Activated CD8-positive, alpha-beta memory T cell treated with anti-CD3 and anti-CD28 coated beads for 36 hours (primary cell): ENCODE measurements around the gene AMPD1. TPM values are rescaled to one million over a fixed set of nuclear protein-coding genes. Genes with fewer than 3 reads are reported as not detected.

Experiments
- CTCF ChIA-PET: fragments of 350-600 bp; sonication (Branson Sonifier 250); formaldehyde crosslinking; loops from one replicate; lab custom pipeline; 2021; ENCODE audit warnings: antibody characterized with exemption; lab: Charles Lee
- POLR2A ChIA-PET: fragments of 350-600 bp; sonication (Branson Sonifier 250); formaldehyde crosslinking; loops from one replicate; lab custom pipeline; 2021; ENCODE audit warnings: antibody characterized with exemption; lab: Charles Lee
- total RNA-seq, 2 experiments: library from RNA; stranded (reverse); gene quantifications; one replicate each; pipeline ENCODE4 v1.2.3, GENCODE V29; 2021

AMPD1 gene
- total RNA-seq = not detected

DNA sequence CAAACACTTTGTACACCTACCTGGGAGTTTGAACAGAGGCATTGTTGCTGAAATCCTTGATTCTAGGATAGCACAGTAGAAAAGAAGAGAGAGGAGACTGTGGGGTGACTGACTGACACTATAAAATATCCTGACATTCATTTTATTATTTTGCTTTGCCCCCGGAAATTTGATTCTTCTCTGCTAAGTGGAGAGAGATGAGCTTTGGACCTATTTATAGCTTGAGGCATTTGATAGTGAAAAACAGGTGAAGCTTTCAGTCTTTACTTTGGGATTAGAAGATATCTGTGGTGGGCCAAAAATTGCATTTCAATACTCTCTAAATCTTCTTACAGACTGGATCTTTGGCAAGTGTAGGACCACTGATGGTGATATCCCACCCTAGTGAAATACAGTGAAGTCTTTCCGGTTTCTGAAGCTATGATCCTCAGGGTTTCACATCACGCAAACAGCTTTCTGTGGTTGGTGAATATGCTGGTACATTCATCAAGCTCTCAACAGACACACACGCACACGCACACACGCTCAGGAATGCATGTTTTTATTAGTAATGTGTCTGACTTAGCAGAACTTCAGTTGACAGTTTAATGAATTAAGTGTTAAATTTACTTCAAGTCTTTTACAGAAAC is at the start of gene AMPD1:
Gene AMPD1, minus strand, starts transcription at position 117 of the 629 bp plus-strand sequence. Its CDS starts 75 bp downstream, at position 42.
- CTCF ChIA-PET = no interaction called here
- POLR2A ChIA-PET = no interaction called here

DNA sequence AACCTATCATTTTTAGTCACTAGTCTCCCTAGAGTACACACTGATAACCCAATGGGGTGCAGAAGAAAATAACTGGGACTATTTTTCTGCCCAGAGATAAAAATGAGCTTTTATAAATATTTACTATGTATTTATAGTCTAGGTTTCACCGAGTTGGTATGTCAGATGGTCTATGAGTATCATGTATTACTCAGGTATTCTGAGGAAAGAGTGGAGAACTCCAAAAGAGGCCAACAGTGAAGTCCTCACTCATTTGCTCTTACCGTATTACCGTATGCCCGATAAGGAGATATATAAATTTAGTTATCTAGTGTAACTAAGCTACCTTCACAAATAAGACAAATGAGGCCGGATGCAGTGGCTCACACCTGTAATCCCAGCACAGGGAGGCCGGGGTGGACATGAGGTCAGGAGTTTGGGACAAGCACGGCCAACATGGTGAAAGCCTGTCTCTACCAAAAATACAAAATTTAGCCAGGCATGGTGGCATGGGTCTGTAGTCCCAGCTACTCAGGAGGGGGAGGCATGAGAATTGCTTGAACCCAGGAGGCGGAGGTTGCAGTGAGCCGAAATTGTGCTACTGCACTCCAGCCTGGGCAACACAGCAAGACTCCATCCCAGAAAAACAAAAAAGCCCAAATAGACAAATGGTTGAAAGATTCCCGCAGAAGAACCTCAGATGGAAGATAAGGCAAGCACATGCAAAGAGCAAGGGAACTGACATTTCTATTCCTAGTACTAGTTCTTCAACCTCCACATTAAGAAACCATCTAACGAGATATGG is 46.8 kb upstream of the AMPD1 start:
- POLR2A ChIA-PET = no interaction called here

DNA sequence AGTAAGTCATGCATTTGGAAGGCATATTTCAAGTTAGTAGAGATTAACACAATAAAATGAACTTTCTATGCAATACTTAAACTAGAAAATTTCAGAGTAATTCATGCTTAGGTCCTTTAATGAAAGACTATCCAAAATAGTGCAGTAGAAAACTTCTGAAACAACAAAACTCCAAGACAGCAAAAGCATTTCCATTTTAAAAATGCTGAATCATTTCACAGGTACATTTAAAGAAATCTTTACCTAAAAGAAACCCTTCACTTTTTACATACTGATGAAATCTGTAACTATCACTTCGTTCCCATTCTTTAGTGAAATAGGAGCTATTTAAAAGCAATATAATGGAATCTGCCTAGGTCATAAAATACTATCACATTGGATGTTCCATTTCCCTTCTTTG is 45.0 kb upstream of the AMPD1 start:
- CTCF ChIA-PET = no interaction called here
- POLR2A ChIA-PET = no interaction called here

More for the DNA sequence above, 46.8 kb upstream of the AMPD1 start:
- CTCF ChIA-PET = no interaction called here

DNA sequence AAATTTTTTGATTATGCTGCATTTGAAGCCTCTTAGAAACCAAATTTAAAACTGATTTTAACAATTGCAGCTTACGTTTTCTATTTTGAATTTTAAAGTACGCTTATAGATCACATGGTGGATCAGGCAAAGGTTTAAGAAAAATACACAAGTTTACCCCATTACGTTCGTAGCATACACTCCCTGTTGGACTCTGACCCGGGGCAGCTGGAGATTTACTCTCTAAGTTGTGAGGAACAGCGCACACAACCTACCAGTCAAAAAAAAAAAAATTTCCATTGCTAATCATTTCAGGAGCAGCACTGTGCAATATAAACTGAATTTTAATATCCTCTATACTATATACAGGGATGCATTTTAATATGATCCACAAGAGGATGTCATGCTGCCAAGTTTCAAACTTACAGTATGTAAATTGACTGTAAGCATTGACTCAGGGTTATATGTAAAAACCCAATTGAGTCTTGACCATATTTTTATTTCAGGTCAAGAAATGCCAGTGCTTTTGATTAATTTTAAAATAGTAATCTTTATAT is 42.0 kb upstream of the AMPD1 start:
- CTCF ChIA-PET = no interaction called here

DNA sequence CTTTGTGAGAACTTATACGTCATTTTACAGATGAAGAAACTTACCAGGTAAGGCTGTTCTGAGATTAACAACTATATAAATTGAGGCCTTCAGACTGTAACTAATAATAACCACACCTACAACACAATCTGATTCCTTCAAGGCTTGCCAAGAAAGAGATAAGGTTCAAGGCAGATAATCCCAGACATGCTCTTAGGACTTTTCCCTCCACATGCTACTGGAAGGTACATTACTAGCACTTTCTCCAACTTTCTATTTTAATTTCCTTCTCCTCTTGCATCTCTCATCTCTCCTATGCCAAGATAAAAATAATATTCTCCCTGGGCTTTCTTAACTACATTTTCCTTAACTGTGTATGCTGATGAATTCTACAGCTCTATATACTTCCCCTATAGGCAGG is 40.1 kb upstream of the AMPD1 start:
- CTCF ChIA-PET = no interaction called here
- POLR2A ChIA-PET = no interaction called here

More for the DNA sequence above, 42.0 kb upstream of the AMPD1 start:
- POLR2A ChIA-PET = no interaction called here

DNA sequence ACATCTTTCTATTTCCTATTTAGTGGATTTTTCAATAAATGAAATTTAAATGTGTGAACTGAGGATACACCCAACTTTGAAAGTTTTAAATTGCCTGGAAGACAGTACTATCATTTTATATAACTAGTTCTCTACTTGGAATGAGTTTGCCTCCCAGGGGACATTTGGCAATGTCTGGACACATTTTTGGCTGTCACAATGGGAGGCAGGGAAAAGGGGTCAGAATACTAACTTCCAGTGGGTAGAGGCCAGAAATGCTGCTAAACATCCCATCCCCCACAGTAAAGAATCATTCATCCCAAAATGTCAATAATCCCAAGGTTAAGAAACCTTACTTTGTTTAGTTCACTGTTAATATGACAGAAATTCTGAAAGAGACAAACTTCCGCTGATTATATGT is 34.4 kb upstream of the AMPD1 start:
- ChIA-PET CTCF (no interaction called here), POLR2A (no interaction called here)

DNA sequence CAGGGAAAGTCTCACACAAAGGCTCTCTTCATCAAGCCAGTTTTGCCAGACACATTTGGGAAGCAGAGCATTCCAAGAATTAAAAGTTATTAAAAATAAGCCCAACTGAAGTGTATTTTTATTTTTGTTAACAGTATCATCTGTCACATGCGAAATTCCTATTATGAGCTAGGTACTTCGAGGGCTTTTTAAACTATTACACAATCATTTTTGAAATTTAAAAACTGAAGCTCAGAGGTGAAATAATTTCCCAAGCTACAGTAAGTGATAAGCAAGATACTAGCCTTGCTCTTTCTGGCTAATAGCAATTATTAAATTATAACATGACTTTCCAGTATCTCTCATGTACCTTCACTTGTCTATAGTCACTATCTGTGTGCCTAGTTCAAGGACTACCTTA is 33.2 kb upstream of the AMPD1 start:
- ChIA-PET POLR2A (no interaction called here), CTCF (no interaction called here)

DNA sequence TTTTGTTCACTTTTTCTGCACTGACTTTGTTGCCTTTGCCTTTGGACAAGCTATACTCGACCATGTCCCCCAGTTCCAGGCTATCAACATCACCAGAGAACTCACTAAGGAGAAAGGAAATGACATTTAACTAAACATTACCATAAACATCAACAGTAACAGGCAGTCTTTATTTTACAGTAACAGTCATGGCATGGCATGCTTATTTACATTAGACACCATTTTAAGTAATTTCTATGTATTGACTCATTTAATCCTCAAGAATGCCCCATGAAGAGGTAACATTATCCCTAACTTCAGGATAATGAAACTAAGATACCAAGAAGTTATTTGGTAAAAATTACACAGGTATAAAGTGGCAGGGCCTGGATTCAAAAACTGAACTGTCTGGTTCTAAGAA is 29.9 kb upstream of the AMPD1 start:
- CTCF ChIA-PET = no interaction called here
- POLR2A ChIA-PET = no interaction called here

DNA sequence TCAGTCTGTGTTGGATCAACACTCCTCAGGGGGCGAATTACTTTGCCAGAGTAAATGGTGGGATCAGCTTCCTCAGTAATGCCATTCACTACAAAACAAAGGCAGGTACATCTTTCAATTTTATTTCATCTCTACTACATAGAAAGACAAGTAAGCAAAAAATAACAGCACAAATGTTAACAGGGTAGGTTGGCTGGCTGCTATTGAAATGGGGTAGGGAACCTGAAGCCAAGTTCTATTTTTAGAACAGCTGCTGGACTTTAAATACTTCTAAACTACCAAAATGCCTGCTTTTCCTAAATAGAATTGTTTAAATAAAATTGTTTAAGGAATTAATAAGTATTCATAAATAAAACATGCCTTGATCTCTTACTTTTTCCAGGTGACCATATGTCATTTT is 28.6 kb upstream of the AMPD1 start:
- CTCF ChIA-PET = no interaction called here
- POLR2A ChIA-PET = interaction anchor here (1.0 kb wide), 1 partner anchor 57 kb away, joined by 3 read pairs; the partner anchor contains the start of gene SIKE1

DNA sequence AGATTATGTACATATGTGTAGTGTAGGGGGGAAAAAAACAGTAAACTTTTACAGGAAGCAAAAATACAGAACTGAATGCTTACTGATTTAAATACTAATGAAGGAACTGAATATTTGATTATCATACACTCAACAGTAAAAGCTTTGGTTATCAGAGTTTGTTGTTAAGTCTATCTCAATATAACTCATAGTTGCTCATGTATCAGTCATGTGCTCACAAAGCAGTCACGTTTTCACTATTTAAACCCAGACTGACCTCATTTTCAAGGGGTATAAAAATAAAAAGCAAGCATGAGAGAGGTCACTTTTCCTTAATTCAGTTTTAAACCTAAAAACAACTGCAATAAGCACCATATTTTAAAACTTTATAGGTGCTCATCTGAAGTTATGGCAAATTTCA is 28.1 kb upstream of the AMPD1 start:
- POLR2A ChIA-PET = interaction anchor here (1.0 kb wide), 1 partner anchor 57 kb away, joined by 3 read pairs; the partner anchor contains the start of gene SIKE1

DNA sequence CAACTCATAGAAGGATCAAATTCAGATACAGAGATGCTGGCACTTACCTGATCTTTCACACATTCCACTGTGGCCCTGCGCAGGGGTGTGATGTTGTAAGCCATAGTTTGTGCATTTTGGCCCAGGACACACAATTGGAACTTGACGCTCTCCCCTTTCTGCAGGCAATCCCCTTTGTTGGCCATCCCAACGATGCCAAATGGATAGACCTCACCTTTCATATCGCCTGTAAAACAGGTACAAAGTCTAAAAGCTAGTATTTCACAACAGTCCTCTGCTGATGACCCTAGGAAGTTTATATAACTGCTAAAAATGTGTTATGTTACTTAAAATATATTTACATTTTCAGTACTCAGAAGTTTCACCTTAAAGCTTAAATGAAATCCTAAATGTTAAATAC is 25.1 kb upstream of the AMPD1 start:
- CTCF ChIA-PET = no interaction called here
- POLR2A ChIA-PET = no interaction called here

More for the DNA sequence above, 28.1 kb upstream of the AMPD1 start:
- CTCF ChIA-PET = no interaction called here

DNA sequence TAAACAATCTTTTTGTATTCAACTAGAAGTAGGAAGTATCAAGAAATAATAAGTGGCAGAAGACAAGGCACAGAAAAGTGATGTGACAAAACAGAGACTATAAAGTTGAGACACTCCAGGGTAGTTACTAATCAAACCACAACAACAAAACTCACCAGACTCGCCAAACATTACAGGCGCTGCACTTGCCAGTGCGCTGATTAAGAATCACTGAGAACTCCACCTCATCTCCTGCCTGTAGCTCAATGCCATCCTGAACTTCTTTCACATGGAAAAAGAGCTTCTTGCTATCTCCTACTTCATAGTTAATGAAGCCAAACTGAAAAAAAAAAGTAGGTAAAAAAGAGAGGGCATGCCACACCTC is 24.1 kb upstream of the AMPD1 start:
- POLR2A ChIA-PET = no interaction called here
- CTCF ChIA-PET = no interaction called here

DNA sequence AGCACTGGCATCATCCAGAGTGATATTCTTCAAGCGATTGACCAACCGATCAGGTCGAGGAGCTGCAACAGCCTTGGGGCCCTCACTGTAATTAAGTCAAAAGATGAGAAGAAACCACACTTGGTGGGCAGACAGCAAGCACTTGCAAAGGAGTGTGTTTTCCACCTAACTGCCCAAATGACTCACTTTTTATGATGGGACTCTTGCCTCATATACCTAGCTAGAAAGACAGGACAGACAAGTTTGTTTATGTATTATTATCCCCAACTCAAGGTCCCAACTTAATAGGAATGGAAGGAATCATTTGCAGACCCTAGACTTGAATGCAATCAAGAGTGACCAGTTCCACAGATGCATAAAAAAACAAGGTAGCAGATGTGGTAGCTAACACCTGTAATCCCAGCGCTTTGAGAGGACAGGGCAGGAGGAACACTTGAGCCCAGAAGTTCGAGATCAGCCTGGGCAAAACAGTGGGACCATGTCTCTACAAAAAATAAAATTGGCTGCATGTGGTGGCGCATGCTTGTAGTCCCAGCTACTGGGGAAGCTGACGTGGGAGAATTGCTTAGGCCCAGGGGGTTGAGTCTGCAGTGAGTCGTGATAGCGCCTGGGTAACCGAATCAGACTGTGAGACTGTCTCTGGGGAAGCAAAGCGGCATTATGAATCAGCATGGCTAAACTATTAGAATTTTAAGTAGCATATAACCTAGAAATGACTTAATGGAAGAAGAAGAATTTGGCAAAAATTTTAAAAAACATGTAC is 23.5 kb upstream of the AMPD1 start:
- CTCF ChIA-PET = no interaction called here
- POLR2A ChIA-PET = no interaction called here

DNA sequence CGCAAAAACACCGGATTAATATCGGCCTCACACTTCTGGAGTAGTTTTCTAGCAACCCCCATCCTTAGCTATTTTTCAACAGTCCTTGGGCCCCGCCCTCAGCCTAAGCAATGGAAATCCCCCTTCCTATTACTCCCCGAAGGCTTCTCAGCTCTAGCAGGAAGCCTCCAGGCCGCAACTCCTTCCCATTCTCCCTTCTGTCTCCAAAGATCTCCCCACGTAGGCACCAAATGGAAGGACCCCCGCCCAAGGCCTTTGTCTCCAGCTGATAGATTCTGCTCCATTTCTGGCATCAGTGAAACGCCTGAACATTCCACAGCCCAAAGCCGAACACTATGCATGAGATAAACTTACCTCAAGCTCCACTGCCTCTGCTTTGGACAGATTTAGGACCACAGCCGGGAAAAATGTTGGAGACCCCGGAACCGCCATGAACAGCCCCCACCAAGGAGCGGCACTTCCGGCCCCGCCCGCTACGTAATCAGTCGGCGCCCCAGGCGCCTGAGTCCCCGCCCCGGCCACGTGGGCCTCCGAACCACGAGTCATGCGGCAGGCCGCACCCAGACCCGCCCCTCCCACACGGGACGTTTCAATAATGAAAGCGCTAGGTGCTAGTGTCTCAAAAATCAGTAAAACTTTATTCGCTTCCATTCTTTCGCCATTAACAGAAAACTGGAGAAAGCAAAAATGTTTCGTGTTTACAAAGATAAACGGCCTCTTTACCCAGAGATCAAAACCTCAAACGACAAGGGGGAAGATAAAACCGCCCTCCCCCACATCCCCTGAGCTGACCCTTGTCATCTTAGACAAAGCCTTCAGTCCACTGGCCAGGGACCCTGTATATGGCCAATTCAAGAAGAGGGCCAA is 21.2 kb upstream of the AMPD1 start, which contains the start of gene NRAS:
Gene NRAS, minus strand, starts transcription at position 468 of the 867 bp plus-strand sequence. CDS start 611 bp downstream, outside the sequence.
- CTCF ChIA-PET = no interaction called here
- POLR2A ChIA-PET = interaction anchor here (0.7 to 1.3 kb wide), 4 partner anchors 10 to 205 kb away, joined by 3 to 7 read pairs (median 3); partner anchors contain the start of genes SIKE1 and TRIM33

DNA sequence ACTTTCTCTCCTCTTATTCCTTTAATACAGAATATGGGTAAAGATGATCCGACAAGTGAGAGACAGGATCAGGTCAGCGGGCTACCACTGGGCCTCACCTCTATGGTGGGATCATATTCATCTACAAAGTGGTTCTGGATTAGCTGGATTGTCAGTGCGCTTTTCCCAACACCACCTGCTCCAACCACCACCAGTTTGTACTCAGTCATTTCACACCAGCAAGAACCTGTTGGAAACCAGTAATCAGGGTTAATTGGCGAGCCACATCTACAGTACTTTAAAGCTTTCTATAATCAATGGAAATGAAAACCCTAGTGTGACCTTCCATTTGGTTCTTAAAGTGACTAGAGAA is 20.6 kb upstream of the AMPD1 start:
- ChIA-PET POLR2A (interaction anchor here (0.7 to 1.3 kb wide), 3 partner anchors 9 to 204 kb away, joined by 3 to 7 read pairs (median 3); partner anchors contain the start of genes SIKE1 and TRIM33), CTCF (no interaction called here)

DNA sequence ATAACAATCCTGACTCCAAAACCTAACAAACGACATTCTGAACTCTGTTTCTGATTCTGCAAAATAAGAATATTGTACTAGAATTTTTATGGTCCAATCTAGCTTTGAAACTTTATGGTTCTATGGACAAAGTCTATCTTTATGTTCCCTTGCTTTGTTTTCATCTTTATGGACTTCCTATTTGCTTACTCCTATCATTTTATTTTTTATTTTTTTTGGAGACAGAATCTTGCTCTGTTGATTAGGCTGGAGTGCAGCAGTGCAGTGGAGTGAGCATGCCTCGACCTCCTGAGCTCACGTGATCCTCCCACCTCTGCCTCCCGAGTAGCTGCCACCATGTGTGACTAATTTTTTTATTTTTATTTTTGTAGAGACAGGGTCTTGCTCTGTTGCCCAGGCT is 17.6 kb upstream of the AMPD1 start:
- ChIA-PET POLR2A (no interaction called here), CTCF (no interaction called here)

DNA sequence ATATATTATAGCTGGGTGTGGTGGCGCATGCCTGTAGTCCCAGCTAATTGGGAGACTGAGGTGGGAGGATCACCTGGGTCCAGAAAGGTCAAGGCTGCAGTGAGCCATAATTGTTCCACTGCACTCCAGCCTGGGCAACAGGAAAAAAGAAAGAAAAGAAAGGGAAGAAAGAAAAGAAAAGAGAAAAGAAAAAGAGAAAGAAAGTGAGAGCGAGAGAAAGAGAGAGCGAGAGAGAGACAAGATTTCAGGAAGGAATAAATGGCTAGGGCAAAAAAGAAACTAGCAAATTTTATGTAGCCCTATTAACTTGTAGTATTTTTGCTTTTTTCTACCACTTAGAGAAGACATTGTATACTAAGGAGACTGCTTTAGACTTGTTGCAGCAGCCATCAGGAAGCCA is 15.0 kb upstream of the AMPD1 start:
- CTCF ChIA-PET = no interaction called here

DNA sequence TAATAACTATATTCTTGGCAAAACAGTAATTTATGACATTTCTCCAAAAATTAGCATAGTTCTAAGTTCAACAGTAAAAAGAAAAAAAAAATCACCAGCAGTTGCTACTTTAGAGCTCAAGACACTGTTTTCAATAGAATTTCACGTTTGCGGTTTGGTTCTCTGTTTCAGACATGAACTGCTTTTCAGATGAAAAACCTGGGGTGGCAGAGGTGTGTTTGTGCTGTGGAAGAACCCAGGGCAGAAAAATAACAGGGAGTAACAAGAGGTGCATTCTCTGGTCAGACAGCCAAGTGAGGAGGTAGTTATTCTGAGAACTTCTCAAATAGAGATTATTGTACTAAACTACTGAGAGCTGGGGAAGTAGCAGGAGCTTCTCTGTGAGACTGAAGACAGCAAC is 12.3 kb upstream of the AMPD1 start:
- ChIA-PET CTCF (interaction anchor here (0.6 kb wide), 1 partner anchor 1777 kb away, joined by 4 read pairs; no protein-coding TSS in a partner anchor), POLR2A (no interaction called here)

More for the DNA sequence above, 15.0 kb upstream of the AMPD1 start:
- POLR2A ChIA-PET = no interaction called here

DNA sequence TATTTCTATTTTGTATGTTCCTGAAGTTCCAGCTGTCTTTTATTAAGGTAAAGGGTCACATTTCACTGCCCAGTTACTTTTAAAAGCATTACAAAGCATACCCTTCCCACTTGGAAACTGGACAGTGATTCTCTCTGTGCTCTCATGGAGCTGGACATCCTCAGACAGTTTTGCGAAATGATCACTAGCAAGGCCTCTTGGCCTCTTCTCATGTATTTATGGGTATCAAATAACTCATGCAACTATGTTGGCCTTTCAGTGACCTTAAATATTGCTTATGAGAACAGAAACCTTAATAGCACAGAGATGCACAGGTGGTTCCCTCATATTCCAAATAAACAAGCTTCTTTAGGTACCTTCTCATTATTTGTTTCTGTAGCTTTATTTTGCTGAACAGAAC is 7.9 kb upstream of the AMPD1 start:
- POLR2A ChIA-PET = no interaction called here
- CTCF ChIA-PET = no interaction called here
